Endothelial cell of umbilical vein (primary cell): ENCODE data around the gene DEDD. TPM values are rescaled to one million over a fixed set of nuclear protein-coding genes. Genes with fewer than 3 reads are reported as not detected.

Experiments
- BruUV-seq: library from RNA; stranded (reverse); fragments of 400-500 nt; replicated peaks from 2 replicates; lab custom pipeline; 2021; lab: Mats Ljungman, UMichigan
- CTCF ChIA-PET: fragments of 300-600, 350-600 bp; sonication (Branson Sonifier 250); formaldehyde crosslinking; loops from one replicate; lab custom pipeline; 2021; ENCODE audit warnings: antibody characterized with exemption, inconsistent platforms; lab: Charles Lee
- POLR2A ChIA-PET: fragments of 300-600, 350-600 bp; sonication (Branson Sonifier 250); formaldehyde crosslinking; loops from one replicate; lab custom pipeline; 2021; ENCODE audit warnings: antibody characterized with exemption, inconsistent platforms; lab: Charles Lee
- DNase-seq: peaks from one replicate; pipeline ENCODE4 v3.0.0-alpha.2; 2011; ENCODE audit warnings: low read depth, low spot score
- FAIRE-seq: peaks from 2 replicates; lab custom pipeline; 2011; peaks lifted over from hg19 to GRCh38; lab: Jason Lieb, UNC
- H2AFZ ChIP-seq: 2 replicates; pipeline ENCODE4 v1.6.0; 2012; ENCODE audit warnings: low read depth, low read length, control low read depth, inconsistent platforms
- H3K27ac ChIP-seq: 2 replicates; pipeline ENCODE4 v1.5.1; 2011; ENCODE audit warnings: low read depth, mild to moderate bottlenecking, control low read depth, low read length, moderate library complexity; ENCODE audit not compliant: insufficient read depth
- H3K27me3 ChIP-seq, 2 experiments: 2 replicates each; pipeline versions ENCODE4 v1.6.0 to v1.6.1; 2011; ENCODE audit warnings: low read length in 2 of 2, mixed read lengths in 1 of 2; ENCODE audit not compliant: control insufficient read depth in 2 of 2, insufficient read depth in 2 of 2
- H3K36me3 ChIP-seq, 2 experiments: 2 replicates in 1 of 2; 3 replicates in 1 of 2; pipeline ENCODE4 v1.5.1; 2011; ENCODE audit warnings: low read length in 2 of 2, mild to moderate bottlenecking in 1 of 2, moderate library complexity in 1 of 2; ENCODE audit not compliant: control insufficient read depth in 2 of 2, insufficient read depth in 2 of 2; ENCODE audit errors: extremely low read depth in 1 of 2
- H3K4me1 ChIP-seq: 3 replicates; pipeline ENCODE4 v1.5.1; 2011; ENCODE audit warnings: mild to moderate bottlenecking, low read length; ENCODE audit not compliant: control insufficient read depth, insufficient read depth; ENCODE audit errors: extremely low read depth
- H3K4me2 ChIP-seq: 2 replicates; pipeline ENCODE4 v1.6.1; 2011; ENCODE audit warnings: low read length, control low read depth, mixed read lengths; ENCODE audit not compliant: insufficient read depth
- H3K4me3 ChIP-seq, 3 experiments: fragments of 200-600 bp in 1 of 3; sonication (generic), shearing (Covaris generic) in 1 of 3; replicated peaks in 1 of 3; 2 replicates each; pipeline ENCODE4 v1.5.1; 2011 to 2016; ENCODE audit warnings: control low read depth in 3 of 3, low read length in 3 of 3, mild to moderate bottlenecking in 2 of 3, inconsistent platforms in 1 of 3, low read depth in 1 of 3, moderate library complexity in 1 of 3; ENCODE audit not compliant: insufficient read depth in 1 of 3
- H3K79me2 ChIP-seq: 2 replicates; pipeline ENCODE4 v1.6.0; 2012; ENCODE audit warnings: low read length, inconsistent platforms; ENCODE audit not compliant: control insufficient read depth, insufficient read depth
- H3K9ac ChIP-seq: replicated peaks from 2 replicates; pipeline ENCODE3; 2011; ENCODE audit warnings: low read length, control low read depth; ENCODE audit not compliant: insufficient read depth; ENCODE audit errors: extremely low read depth
- H3K9me1 ChIP-seq: replicated peaks from 3 replicates; pipeline ENCODE4 v1.6.0; 2011; ENCODE audit warnings: mild to moderate bottlenecking, low read length; ENCODE audit not compliant: control insufficient read depth, insufficient read depth; ENCODE audit errors: extremely low read depth
- H3K9me3 ChIP-seq: replicated peaks from 2 replicates; pipeline ENCODE4 v1.5.1; 2012; ENCODE audit warnings: low read length, inconsistent platforms; ENCODE audit not compliant: control insufficient read depth, insufficient read depth
- H4K20me1 ChIP-seq: replicated peaks from 2 replicates; pipeline ENCODE3; 2011; ENCODE audit warnings: mild to moderate bottlenecking, low read length; ENCODE audit not compliant: control insufficient read depth, insufficient read depth; ENCODE audit errors: extremely low read depth
- EZH2 ChIP-seq: IDR thresholded peaks from 2 replicates; pipeline ENCODE4 v1.6.1; 2012; ENCODE audit warnings: borderline replicate concordance, low read depth, mild to moderate bottlenecking, moderate library complexity, low read length, inconsistent platforms; ENCODE audit not compliant: severe bottlenecking
- FOS ChIP-seq: IDR thresholded peaks from 2 replicates; pipeline ENCODE4 v1.6.1; 2011; ENCODE audit warnings: mild to moderate bottlenecking, low read length, moderate library complexity, borderline replicate concordance; ENCODE audit not compliant: insufficient read depth
- GATA2 ChIP-seq: IDR thresholded peaks from 2 replicates; pipeline ENCODE4 v1.7.0; 2011; ENCODE audit warnings: low read depth, mild to moderate bottlenecking, moderate library complexity, mixed read lengths, low read length; ENCODE audit not compliant: insufficient read length, insufficient read depth
- JUN ChIP-seq: IDR thresholded peaks from 2 replicates; pipeline ENCODE4 v1.6.1; 2011; ENCODE audit warnings: borderline replicate concordance, low read depth; ENCODE audit not compliant: insufficient read length, insufficient read depth
- MAX ChIP-seq: IDR thresholded peaks from 2 replicates; pipeline ENCODE4 v1.6.1; 2011; ENCODE audit not compliant: insufficient read depth, insufficient read length
- MYC ChIP-seq: IDR thresholded peaks from one replicate; pipeline ENCODE4 v1.6.1; 2011; ENCODE audit warnings: mild to moderate bottlenecking, low read depth, low read length
- POLR2A ChIP-seq: IDR thresholded peaks from 2 replicates; pipeline ENCODE4 v1.6.1; 2012; ENCODE audit warnings: low read depth, mild to moderate bottlenecking, control low read depth, low read length
- POLR2AphosphoS5 ChIP-seq: IDR thresholded peaks from 2 replicates; pipeline ENCODE4 v1.6.1; 2012; ENCODE audit warnings: low read depth, mild to moderate bottlenecking, control low read depth, low read length, moderate library complexity; ENCODE audit not compliant: insufficient read depth
- dilution Hi-C: fragments of 300-500 bp; cut with MboI; formaldehyde crosslinking; loops from one replicate; pipeline ENCODE4 v1.15.0; 2019; ENCODE audit warnings: low sequenced_read_pairs; ENCODE audit not compliant: extremely low pct_ligation_motif_present
- intact Hi-C: fragments of 100-400 bp; cut with micrococcal nuclease; formaldehyde crosslinking; loops from one replicate; pipeline ENCODE4 v1.10.0; 2022
- polyA plus RNA-seq, 4 experiments: library from polyadenylated mRNA; depleted of rRNA in 3 of 4; stranded (reverse) in 3 of 4; unstranded in 1 of 4; fragments of >200 nt; gene quantifications; 2 replicates each; pipeline versions ENCODE4 v1.2.1 to v1.2.3, GENCODE V29; 2011 to 2012; ENCODE audit warnings: missing spikeins in 1 of 4
- total RNA-seq: library from RNA; stranded (reverse); gene quantifications from 2 replicates; pipeline ENCODE4 v1.2.3, GENCODE V29; 2021
- TF ChIP-seq, protein P1 (sequence below), 2 donors: IDR thresholded peaks; 1 replicate in 1 of 2; 2 replicates in 1 of 2; pipeline ENCODE4 v1.5.1; 2011; ENCODE audit warnings: low read length in 2 of 2, mild to moderate bottlenecking in 2 of 2, moderate library complexity in 2 of 2, control low read depth in 1 of 2, inconsistent platforms in 1 of 2, low read depth in 1 of 2; ENCODE audit not compliant: insufficient read depth in 1 of 2; ENCODE audit errors: extremely low read depth in 1 of 2

The DEDD gene
- total and polyA plus RNA-seq, 2 donors (not counting 3 experiments of a cell fraction or from before 2014, with no cell fraction given), result 50.2 to 78.3 TPM

DNA sequence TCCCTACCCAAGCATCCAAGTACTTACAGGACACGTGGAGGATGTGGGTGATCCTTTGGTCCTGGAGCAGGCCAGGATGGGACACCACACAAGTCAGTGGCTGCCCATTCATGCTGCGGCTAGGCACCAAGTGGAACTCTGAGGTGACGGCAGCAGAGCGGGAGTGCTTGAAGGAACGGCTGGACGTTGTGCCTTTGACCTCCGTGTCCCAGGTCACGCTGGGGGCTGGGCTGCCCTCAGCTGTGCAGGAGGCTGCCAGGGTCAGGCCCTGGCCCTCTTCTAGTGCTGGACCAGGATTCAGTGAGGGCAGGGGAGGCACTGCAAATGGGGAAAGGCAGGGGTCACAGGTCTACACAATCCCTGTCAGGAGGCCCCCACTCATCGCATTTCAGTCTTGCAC lies 55.0 kb downstream of the DEDD start:
- ChIA-PET POLR2A (no interaction called here), CTCF (interaction anchor here (2.7 kb wide), 1 partner anchor 81 kb away, joined by 7 read pairs; no protein-coding TSS in a partner anchor)
- H3K27me3 ChIP-seq, result no peaks in the 10 kb centered on the region
- dilution Hi-C loops, result no loop called here
- no peaks in the 10 kb centered on the region for H3K79me2 ChIP-seq
- no peaks in the 10 kb centered on the region for H4K20me1 ChIP-seq
- intact Hi-C loops, result no loop called here
- H3K4me2 ChIP-seq, result no peak overlapping the region
- H3K9me3 ChIP-seq, result no peaks in the 10 kb centered on the region
- H3K9ac ChIP-seq, result no peak overlapping the region
- H3K4me1 ChIP-seq, result no peaks in the 10 kb centered on the region
- no peak overlapping the region for H3K27ac ChIP-seq
- TF ChIP-seq POLR2AphosphoS5 (no peak), MYC (no peak), FOS (no peak), EZH2 (no peak), GATA2 (no peak), JUN (no peak), MAX (no peak), POLR2A (no peak)
- TF ChIP-seq, protein P1, sequence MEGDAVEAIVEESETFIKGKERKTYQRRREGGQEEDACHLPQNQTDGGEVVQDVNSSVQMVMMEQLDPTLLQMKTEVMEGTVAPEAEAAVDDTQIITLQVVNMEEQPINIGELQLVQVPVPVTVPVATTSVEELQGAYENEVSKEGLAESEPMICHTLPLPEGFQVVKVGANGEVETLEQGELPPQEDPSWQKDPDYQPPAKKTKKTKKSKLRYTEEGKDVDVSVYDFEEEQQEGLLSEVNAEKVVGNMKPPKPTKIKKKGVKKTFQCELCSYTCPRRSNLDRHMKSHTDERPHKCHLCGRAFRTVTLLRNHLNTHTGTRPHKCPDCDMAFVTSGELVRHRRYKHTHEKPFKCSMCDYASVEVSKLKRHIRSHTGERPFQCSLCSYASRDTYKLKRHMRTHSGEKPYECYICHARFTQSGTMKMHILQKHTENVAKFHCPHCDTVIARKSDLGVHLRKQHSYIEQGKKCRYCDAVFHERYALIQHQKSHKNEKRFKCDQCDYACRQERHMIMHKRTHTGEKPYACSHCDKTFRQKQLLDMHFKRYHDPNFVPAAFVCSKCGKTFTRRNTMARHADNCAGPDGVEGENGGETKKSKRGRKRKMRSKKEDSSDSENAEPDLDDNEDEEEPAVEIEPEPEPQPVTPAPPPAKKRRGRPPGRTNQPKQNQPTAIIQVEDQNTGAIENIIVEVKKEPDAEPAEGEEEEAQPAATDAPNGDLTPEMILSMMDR (IDR thresholded peaks at IDR 0.05; ENCODE audit: extremely low read depth in 1 of 2, insufficient read depth in 1 of 2, low read depth in 1 of 2, low read length in 2 of 2), result no peak
- no peaks in the 10 kb centered on the region for H3K36me3 ChIP-seq
- no TSS peak for BruUV-seq
- DNase-seq, result no peak
- H2AFZ ChIP-seq, result no peak overlapping the region
- no peaks in the 10 kb centered on the region for H3K9me1 ChIP-seq
- H3K4me3 ChIP-seq, result no peak overlapping the region
- FAIRE-seq, result no peak
